Measurements from ENCODE around the gene CYBA. TPM values are rescaled to one million over a fixed set of nuclear protein-coding genes. Genes with fewer than 3 reads are reported as not detected.

The CYBA gene
- total and polyA plus RNA-seq, 9 of the 15 experiments (the other 6 are each of a cell fraction or from before 2014, with no cell fraction given) = 0.34 to 683 (median 93.0) TPM

- TF ChIP-seq CHD7 (IDR thresholded peaks at IDR 0.05; ENCODE audit: low read depth, low read length) (peak; percentile 29), REST (IDR thresholded peaks at IDR 0.05; ENCODE audit: borderline replicate concordance) (peak; percentile 27; the same call in 1 of the 2 replicates), REST (CRISPR knock-in tag; IDR thresholded peaks at IDR 0.05; ENCODE audit: low read depth) (no peak), UBTF (IDR thresholded peaks at IDR 0.05; ENCODE audit: borderline replicate concordance in 1 of 2, low read depth in 2 of 2, low read length in 2 of 2) (peak; percentile 44 to 81; a peak in 1 of 4 replicates)
These were observed 22.3 kb downstream of the CYBA start (continued) for GRCh38 chr16:88628512-88628974.
